HG02852 (cell line): ENCODE data around the gene CFAP46.

Experiments
- ATAC-seq: cut with Tn5 transposase; IDR thresholded peaks from one replicate; pipeline ENCODE4 v1.9.1; 2021; ENCODE audit warnings: mild to moderate bottlenecking, moderate library complexity; ENCODE audit not compliant: unreplicated experiment

CFAP46 gene

DNA sequence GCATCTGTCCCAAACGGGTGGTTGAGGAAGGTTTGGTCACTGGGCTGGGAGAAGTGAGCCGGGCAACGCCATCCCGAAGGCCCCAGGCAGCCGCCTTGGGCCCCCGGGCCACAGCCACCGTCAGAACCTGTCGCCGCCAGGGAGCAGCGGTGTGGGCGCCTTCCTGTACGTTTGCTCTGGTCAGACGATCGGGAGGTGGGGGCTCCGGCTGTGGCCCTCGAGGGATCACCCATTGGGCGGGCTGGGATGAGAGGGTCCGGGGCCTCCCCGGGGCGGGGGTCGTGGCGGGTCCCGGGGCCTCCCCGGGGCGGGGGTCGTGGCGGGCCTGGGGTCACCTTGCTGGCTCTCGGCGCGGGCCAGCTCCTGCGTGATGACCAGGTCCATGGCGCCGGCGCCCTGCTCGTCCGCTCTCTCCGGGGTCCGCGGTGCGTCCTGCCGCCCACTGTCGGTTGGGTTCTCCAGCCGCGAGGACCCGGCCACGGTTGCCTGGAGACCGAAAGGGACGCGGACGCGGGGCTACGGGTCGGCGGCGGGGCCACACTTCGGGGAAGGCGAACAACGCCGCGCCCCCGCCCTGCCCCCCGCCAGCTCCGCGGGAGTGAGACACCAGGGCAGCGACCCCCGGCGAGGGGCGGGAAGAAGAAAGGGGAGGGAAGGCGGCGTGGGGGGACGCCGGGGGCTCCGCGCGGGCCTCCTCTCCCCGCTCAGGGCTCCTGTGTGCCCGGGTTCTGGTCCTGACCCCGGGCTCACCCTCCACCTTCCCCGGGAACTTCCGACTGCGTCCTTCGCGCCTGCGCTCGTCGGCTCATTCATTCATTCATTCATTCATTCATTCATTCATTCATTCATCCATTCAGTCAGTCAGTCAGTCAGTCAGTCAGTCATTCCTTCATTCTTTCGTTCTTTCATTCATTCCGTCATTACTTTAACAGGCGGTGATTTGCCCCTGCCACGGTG, at the start of gene CFAP46:
TSS of gene CFAP46 (minus strand) at position 470 of the 957 bp plus-strand sequence. CDS start at position 384, 86 bp downstream.
- no peak for ATAC-seq

DNA sequence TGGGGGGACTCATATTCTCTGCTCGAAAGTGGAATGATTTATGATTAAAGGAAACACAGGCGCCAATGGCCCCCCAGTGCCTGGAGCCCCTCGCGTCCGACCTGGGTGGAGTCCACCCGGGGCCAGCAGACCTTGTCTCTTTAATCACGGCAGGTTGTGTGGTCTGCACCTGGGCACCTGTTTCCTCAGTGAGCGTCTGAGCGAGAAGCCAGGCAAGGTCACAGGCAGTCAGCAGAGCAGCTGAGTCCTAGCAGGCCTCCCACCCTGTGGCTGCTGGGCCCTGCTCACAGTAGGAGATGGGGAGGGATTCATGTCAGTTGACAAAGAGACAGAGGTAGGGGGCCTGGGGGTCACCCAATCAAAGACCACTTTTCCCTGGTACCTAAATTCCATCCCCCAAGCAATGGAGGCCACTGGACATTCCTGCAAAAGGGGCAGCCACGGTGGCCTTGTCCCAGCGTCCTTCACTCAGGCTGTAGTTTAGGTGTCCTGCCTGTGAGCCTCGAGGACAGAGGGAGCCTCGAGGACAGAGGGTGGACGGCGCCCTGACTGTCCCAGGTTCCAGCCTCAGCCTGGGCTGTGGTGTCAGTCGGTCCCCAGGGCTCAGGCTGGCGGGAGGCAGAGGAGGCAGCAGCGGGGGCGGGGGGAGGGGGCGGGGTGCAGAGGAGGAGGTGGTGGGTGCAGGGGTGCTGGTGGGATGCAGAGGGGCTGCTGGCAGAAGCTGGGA, 49.5 kb upstream of the CFAP46 start:
- ATAC-seq = no peak

DNA sequence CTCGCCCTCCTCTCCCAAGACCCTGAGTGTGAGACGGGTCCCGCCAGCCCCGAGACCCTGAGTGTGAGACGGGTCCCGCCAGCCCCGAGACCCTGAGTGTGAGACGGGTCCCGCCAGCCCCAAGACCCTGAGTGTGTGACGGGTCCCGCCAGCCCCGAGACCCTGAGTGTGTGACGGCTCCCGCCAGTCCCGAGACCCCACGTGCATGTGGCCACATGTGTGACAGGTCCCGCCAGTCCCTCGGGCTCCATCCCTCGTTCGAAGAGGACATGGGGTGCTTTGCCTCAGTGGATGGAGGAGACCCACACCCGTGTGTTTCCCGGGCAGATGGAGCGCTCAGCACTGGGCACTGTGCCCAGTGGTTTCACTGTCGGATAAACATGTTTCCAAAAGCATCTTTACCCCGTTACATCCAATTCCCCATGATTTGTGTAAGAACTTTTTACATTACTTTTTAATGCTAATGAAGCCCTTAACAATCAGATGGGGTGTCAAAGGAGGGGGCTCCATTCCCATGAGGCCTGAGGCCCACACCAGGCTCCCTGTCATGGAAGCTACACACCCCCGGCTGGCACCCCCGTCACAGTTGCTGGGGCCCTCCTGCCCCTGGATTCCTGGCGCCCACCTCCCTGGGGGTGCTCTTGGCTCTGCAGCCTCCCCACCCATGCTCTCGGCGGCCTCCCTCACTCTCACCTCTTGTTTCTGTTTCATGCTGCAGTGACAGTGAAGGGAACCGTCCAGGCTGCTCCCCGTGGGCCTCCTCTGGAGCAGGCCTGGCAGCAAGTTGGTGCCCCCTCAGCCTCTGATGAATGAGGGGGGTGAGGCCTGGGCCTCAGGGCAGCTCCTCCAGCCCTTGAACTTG, 48.5 kb upstream of the CFAP46 start:
- no peak for ATAC-seq

DNA sequence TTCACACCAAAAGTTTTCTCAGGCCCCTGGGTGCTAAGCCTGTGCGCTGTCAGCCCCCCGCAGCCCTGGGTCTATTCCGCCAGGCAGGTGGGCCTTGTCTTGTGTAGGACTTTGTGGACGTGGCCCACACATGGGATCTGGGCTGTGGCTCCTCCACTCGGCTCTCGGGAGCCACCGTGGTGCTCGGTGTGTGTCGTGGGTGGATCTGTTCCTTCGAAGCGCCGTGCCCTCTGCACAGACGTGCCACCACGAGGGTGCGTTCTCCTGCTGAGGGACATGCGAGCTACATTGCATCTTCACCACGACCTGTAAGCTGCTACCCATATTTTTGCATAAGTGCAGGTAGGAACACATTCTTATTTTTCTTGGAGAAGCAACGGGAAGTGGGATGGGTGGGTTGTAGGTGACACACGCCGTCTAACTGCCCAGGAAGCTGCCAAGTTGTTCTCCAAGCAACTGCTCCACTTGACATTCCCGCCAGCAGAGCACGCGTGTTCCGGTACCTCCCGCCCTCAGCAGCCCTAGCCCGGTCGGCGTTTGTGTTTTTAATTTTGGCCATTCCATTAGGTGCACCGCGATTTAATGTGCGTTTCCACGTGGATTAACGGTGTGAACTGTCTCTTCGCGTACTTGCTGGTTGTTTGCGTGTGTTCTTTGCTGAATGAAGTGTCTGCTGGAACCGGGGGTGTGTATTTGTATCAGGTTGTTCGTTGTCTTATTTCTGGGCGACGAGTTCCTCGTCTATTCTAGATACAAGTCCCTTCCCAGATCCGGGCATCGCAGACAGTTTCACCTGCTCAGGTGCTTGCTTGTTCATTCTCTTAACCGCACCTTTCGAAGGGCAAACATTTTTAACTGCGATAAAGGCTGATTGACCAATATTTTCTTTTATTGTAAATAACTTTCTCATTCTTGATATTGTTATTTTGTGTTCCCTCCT, 47.4 kb upstream of the CFAP46 start:
- no peak for ATAC-seq

DNA sequence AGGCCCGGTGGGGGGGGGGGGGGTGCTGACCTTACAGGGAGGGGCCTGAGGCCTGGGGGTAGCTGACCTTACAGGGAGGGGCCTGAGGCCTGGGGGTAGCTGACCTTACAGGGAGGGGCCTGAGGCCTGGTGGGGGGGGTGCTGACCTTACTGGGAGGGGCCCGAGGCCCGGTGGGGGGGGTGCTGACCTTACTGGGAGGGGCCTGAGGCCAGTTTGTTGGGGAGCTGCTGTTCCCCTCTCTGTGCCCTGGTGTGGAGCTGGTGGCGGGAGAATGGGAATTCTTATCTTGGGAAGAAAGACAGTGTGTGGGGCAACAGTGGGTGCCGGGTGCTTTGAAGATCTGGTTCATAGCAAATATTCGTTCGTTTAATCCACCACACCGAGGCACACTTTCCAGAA, 46.6 kb upstream of the CFAP46 start:
- no peak for ATAC-seq

DNA sequence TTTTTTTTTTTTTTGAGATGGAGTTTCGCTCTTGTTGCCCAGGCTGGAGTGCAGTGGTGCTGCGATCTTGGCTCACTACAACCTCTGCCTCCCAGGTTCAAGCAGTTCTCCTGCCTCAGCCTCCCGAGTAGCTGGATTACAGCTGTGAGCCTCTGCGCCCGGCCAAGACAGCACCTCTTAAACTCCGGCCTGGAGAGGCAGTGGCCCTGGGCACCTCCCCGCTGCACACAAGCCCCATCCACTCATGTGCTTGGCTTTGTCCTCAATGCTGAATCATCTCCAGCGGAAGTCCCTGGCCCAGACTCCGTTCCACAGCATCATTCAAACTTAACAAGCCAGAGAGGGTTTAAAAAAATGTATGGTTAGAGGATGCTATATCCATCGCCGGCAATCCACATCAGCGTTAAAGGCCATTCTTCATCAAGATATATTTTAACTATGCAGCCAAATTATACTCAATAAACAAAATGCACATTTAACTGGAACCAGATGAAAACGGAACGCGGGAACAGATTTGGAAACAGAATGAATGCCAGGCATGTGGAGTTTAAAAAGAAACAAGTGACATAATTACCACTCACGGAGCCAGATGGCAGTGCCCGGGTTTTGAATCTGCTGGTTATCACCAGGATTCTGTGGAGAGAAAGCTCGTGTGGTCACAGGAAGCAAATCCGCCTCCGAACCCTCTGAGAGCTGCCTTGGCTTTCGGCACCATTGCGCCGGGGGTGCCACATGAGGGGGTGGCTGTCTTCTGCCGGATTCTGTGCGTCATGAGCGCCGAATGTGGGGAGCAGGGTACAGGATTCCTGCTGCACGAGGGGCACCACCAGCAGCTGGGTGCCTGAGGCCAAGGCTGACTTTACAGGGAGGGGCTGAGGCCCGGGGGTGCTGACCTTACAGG, 45.6 kb upstream of the CFAP46 start:
- ATAC-seq = no peak

DNA sequence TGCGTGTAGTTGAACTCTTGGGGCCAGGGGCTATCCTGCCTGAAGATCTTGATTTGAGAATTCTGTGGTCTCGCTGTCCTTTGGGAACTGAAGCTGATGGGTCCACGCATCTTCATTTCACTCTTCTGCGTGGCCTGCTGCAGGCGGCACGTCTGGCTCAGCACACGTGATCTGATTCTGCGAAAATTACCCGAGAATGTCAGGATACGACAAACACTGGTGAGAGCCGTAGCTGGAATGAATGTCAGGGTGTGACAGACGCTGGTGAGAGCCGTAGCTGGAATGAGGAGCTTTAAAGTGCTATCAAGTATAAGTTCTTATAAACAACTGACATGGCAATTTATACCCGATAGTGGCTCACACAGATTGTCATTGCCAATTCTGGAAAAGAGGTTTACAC, 44.6 kb upstream of the CFAP46 start:
- no peak for ATAC-seq

DNA sequence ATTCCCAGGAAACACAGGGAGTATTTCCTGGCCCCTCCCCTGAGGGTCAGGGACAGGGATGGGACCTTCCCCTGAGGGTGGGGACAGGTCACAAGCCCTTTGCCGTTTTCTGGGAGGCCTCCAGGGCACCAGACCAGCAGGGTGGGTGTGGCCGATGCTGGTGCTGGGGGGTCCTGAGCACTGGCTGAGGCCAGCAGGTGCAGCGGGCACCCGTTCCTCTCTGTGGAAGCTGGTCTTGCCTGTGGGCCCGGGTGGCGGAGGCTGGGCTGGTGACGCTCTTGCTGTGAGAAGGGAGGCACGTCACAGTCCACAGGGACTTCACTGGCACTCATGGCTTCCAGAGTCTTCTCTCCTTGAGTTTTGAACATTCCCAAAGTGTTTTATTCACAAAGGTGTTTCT, 44.2 kb upstream of the CFAP46 start:
- ATAC-seq = no peak

DNA sequence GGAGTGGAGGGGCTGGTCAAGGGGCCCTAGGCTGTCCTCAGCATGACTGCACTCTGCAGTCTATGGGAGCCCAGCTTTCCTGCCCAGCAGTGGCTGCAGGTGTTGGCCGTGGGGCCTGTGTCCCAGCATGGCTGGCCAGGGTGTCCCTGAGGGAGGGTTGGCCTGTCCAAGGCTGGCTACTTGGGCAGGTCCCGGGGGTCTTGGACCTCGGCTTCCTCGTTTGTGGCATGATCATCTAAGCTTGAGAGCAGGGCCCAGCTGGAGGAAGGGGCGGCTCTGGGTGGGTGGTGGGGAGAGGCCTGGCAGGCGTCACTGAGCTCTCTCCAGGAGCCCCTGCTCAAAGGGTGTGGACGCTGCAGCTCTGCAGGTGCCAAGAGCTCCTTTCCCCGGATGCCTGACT, 43.7 kb upstream of the CFAP46 start:
- no peak for ATAC-seq

DNA sequence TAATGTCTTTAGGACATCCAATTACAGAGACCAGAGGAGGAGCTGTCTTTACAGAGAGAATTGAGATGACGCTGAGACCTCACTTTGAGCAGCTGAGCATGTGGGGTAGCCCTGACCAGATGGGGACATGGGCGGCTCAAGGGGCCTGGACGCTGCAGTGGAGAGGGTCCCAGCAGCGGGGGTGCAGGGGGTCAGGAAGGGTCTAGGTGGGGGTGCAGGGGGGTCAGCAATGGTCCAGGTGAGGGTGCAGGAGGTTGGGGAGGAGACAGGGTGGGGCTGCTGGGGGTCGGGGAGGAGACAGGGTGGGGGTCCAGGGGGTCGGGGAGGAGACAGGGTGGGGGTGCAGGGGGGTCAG, 43.2 kb upstream of the CFAP46 start:
- no peak for ATAC-seq

DNA sequence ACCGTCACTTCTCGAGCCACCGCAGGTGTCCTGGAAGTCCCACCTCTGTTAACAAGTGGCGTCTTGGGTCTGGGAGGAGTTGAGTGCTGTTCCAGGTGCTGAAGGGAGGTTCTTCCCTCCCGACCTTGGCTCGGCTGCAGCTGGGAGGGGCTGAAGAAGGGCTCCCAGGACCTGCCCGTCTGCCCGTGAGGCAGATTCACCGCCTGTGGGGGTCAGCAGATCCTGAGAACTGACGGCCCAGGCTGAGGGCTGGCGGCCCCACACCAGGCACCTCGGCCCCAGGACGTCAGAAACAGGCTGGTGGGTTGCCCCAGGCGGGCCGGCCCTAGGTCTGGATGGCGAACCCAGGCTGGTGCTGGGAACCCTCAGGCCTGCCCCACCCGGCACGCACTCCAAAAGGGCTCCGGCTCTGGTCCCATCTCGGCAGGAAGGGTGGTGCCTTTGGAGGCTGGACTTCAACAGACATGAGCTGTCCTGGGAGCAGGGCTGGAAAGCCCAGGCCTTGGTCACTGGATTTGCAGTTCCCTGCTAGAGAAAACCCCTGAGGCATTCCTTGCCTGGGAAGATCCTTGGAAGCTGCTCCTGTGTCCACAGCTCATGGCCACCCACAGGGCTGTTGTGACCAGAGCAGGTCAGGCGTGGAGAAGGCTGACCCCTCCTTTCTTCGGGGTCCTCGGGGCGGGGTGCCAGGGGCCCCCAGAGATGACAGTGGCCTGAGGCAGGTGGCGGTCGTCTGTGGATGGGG, 42.6 kb upstream of the CFAP46 start:
- ATAC-seq = no peak

DNA sequence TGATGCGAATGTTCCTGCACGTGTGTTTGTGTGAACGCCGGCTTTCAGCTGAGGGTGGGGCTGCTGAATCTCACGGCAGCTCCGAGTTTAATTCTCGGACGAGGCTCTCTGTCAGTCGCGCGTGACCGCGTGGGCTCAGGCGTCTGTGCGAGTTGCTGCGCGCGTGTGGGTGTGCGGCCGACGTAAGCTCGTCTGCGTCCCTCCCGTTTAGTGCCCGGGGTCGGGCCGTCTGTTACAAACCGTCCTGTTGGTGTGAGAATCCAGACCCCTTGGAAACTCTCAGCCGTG, 41.6 kb upstream of the CFAP46 start:
- no peak for ATAC-seq

DNA sequence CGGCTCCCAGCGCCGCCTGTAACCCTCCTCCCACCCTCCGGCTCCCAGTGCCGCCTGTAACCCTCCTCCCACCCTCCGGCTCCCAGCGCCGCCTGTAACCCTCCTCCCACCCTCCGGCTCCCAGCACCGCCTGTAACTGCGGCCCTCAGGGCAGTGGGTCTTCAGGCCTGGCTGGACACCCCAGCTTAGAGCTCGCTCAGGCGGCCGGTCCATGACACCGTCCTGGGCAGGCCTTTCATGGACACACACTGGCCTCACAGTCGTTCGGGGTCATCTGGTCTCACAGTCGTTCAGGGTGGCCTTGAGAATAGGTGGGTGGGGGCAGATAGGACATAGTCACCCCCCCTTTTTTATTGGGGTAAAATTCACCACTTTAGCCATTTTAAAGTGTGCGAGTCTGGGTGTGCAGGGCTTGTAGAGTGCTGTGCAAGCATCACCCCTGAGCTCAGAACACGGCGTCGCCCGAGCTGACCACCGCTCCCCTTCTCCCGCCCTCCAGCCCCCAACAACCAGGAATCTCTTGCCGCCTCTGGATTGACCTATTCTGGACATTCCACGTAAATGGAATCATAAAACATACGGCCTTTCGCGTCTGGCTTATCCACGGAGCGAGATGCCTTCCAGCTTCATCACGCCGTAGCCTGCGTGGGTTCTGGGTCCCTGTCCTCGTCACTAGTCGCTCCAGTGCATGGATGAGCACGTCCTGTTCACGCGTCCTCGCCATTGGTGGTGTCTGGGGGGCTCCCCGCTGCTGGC, 41.1 kb upstream of the CFAP46 start:
- no peak for ATAC-seq

DNA sequence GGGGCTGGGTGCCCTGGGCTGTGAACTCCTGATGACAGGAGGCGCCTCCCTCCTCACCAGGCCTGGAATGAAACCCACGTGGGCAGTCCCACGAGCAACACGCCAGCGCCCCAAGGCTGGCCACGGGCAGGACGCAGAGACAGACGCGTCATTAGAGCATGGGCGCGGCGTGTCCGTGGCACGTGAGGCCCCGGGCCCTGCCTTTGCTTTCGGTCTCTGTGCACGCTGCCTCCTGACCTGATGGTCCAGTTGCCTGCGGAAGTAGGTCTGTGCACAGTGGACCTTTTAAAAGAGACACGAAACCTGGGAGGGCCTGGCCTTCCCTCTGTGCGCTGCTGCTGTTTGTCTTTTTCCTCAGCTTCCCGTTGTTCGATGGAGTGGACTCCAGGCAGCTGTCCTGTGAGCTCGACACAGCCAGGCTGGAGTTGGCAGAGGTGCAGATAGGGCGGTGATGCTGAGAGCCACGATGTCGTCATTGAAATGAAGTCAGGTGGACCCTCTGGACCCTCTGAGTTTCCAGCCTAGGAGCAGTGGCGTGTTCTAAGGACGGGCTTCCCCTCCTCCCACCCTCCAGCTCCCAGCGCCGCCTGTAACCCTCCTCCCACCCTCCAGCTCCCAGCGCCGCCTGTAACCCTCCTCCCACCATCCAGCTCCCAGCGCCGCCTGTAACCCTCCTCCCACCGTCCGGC, 40.1 kb upstream of the CFAP46 start:
- ATAC-seq = no peak

DNA sequence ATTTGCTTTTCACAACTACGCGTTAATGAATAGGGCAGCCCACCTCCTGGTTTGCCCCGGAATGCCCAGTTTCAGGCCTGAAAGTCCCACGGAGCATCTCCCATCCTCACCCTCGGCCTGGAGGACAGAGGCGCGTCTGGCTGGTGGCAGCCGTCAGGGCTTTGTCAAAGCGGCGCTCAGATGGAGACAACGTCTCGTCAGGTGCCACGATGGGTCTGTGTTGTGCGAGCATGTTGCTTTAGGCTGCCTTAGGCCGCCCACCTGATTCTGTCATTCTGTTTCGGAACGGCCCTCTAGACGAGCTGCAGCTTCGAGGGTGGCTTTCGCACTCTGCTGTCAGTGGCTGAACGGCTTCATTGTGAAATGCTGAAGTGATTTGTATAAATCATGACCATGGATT, 39.4 kb upstream of the CFAP46 start:
- no peak for ATAC-seq

DNA sequence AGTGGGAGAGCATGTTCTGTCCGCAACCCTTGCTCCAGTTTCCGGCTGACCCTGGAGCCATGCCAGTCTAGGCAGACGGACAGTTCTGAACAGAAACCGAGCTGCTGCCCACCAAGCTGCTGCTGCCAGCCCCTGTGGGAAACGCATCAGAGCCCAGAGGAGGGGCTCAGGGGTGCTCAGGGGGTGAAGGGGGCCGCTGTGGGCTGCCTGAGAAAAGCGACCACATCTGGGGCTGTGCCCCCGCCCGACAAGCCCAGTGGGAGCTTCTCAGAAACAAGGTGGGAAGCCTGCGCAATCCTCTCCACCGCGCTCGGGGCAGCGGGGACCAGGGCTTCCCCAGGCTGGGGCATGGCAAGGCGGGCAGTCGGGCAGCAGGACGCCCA, 38.8 kb upstream of the CFAP46 start:
- ATAC-seq = no peak

DNA sequence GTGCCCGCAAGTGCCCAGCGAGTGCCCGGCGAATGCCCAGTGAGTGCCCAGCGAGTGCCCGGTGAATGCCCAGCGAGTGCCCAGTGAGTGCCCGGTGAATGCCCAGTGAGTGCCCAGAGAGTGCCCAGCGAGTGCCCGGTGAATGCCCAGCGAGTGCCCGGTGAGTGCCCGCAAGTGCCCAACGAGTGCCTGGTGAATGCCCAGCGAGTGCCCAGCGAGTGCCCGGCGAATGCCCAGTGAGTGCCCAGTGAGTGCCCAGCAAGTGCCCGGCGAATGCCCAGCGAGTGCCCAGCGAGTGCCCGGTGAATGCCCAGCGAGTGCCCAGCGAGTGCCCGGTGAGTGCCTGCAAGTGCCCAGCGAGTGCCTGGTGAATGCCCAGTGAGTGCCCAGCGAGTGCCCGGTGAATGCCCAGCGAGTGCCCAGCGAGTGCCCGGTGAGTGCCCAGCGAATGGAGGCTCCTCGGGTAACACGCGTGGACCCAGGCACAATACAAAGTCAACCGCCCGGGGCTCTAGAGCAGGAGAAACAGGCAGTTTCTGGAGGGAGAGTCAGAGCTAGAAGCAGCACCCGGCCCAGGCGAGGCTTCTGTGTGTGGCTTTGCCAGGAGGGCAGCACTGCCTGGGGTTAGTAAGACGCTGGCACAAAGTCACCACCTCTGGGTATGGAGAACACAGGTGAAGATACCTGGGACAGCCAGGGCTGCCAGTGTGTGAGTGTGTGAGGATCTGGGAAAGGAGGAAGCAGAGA, 38.2 kb upstream of the CFAP46 start:
- no peak for ATAC-seq
